Stimulated activated CD8-positive, alpha-beta memory T cell treated with anti-CD3 and anti-CD28 coated beads, Interleukin-2, amount 100 ng/mL, for 48 hours (primary cell): ENCODE data around the gene MYO1D.
"Not testable (repeated sequence)": the region's sequence is repeated elsewhere in the genome, so short reads cannot be mapped to it uniquely, and the experiment has no call there.

Experiments
- DNase-seq, 2 donors: peaks; one replicate each; pipeline ENCODE4 v3.0.0-alpha.2; 2020; ENCODE audit warnings: low read depth in 2 of 2

The MYO1D gene

DNA sequence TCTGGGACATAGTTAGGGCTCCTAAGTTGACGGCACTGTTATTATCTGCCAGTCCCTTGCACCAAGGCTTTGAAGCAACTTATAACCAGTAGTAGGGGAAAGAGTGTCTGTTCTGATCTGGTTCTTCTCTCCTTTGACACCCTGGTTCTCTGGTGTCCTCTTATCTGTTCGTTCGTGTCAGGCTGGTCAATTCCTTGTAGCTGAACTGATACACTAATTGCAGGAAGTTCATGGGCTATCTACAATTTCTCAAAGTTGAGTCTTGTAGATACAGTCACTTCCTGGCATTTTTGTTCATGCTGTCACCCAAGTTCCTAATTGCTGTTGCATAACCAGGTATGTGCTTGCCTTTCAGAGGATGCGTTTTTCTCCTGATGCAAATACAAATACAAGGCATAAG lies 17.3 kb upstream of the MYO1D start:
- no peak for DNase-seq

DNA sequence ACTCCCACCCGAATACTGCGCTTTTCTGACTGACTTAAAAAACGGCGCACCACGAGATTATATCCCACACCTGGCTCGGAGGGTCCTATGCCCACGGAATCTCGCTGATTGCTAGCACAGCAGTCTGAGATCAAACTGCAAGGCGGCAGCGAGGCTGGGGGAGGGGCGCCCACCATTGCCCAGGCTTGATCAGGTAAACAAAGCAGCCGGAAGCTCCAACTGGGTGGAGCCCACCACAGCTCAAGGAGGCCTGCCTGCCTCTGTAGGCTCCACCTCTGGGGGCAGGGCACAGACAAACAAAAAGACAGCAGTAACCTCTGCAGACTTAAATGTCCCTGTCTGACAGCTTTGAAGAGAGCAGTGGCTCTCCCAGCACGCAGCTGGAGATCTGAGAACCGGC lies 10.5 kb upstream of the MYO1D start:
- not testable (repeated sequence) for DNase-seq

DNA sequence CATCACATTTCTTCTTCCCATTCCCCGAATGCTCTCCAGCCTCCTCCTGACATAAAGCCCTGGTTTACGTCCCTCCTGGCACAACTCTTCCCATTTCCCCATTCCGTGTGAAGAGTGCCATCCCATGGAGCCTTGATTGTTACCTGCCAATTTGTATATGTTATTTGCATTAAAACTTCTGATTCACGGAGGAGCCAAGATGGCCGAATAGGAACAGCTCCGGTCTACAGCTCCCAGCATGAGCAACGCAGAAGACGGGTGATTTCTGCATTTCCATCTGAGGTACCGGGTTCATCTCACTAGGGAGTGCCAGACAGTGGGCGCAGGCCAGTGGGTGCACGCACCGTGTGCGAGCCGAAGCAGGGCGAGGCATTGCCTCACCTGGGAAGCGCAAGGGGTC lies 10.0 kb upstream of the MYO1D start:
- DNase-seq, result not testable (repeated sequence)

DNA sequence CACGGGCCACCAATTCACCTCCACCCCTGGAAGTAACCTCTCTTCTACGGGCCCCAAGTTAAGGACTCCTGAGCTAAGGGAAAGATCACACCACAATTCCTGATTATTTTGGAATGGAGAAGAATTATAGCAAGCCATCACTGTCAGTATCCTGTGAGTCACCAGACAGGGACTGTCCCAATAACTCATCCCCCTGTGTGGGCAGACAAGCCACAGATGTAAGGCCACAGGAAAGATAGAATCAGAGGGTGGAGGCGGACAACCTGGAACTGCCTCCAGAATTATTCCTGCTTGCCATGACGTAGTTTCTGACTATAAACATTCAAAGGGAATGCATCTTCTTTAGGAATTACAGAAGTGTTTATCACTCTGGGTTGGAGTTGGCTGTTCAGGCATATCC lies 5.8 kb upstream of the MYO1D start:
- peak in 1 of 2 donors; percentile 15 for DNase-seq

DNA sequence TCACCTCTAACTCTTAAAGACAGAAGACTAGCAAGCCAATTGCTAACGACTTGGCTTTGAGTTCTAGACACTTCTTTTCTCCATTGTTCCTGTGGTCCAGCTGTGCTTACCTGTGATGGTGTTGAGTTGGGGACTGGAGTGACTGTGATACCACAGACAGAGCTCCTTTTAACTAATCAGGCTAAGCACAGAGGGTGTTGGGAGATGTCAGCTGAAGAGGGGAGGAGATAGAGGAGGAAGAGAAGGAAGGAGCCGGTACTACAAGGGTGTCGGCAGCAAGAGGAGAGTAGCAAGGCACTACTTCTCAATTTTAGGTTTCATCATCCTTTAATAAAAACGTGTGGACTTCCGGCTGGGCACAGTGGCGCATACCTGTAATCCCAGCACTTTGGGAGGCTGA lies 5.1 kb upstream of the MYO1D start:
- DNase-seq, result no peak

DNA sequence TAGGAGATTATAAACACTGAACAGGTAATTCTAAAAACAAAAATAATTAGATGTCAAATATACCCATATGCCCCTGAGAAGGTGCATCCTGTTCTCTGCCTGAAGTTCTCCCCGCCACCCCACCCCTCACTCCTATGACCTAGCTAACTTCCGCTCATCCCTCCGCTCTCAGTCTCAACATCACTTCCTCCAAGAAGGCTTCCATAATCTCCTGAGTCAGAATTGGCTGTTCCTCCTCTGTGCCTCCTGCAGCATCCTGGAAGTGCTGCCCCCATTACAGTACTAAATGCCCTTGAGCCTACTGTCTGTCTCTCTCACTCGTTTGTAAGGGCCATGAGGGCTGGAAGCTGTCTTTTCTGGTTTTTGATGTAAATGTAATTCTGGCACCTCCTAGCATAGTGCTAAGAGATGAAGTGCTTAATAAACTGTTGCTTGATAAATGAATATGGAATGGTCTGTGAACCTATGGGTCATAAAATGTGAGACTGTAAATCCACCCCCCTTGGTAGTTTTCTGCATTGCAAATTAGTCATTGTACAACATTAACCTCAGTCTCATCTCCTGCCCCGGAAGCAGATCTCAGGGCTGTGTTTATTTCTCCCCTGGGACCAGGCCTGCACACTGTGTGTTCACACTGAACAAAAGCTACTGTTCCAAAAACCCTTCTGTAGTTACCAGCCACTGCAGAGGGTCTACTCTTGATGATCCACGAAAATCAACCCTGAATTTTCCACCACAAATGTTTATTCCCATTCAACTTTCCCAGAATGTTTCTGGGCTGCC lies 3.9 kb upstream of the MYO1D start:
- no peak for DNase-seq

DNA sequence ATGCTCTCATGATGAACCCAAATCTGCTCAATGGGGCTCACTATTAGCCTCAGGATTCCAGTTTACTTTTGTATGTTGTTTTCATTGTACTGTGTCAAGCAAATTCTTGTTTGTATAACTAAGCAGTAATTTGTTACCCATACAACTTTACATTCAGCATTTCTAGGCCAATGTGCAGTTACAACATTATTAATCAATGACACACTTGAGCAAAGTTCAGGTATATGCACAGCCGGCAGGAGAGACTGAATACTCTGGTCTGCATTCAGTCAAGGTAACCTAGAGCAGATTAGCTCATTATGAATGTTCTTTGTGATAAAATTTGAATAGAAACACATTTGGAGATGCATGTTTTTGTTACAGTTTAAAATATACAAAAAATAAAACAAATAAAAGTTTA lies 2.2 kb upstream of the MYO1D start:
- no peak for DNase-seq

DNA sequence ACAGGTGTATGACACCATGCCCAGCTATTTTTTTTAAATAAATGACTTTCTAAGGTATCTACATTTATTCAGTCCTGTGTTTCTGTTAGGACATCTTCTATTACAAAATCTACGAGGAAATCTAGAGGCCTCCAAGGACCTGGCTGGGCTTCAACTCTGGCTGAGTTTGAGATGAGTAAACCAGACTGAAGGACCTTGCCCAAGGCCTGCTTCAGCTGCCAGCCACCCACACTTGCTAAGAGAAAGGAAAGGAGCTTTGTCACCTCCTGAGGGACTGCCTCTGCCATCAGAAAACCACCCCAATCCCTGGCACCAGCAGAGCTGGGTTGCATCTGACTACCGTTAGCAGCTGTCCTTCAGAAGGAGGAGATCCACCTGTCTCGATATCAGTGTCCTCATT lies 1.3 kb upstream of the MYO1D start:
- no peak for DNase-seq

DNA sequence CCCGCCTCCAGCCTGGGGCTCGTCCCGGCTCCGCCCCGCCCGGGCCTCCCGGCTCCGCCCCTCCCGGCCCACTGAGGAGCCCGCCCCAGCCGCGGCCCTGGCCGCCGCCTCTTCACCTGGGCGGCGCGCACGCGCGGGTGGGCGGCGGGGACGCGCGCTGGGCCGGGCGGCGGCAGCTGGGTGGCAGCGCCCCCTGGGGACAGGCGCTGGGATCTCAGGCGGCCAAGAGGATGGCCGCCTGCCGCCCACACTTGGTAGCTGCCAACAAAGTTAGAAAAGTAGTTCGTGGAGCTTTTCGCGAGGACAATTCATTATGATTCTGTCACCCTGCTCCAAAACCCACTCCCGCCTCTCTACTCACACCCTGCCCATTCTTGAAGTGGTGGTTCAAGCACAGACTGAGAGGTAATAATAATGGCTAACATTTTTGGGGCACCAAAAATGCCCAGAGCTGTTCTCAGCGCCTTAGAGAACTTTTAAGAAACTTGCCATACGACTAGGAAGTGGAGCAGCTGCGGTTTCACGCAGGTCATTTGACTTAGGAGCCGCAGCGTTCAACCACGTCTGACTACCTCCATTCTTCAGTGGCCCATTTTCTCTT lies 340 bp upstream of the MYO1D start:
- peak; percentile 83 to 92 for DNase-seq

DNA sequence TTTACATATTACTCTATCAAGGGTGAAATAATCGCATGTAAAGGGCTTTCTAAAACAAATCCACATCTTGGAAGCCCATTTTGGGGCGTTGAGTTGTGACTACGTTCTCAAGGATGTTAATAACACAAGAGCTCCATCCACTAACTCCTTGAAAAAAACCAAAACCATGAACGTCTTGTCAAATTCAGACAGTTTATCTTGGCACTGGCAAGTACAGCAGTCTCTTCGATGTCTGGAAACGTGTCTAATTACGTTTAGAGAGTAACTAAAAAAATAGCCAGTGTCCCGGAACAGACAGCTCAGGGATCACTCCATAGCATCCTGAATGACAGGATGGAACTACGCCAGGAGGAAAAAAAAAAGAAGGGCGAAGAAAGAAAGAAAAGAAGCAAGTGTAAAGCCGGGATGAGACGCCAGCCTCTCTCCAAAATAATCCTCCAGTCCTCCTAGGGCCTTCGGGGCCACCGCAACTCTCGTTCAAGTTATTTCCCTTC lies 954 bp downstream of the MYO1D start:
- DNase-seq, result no peak

DNA sequence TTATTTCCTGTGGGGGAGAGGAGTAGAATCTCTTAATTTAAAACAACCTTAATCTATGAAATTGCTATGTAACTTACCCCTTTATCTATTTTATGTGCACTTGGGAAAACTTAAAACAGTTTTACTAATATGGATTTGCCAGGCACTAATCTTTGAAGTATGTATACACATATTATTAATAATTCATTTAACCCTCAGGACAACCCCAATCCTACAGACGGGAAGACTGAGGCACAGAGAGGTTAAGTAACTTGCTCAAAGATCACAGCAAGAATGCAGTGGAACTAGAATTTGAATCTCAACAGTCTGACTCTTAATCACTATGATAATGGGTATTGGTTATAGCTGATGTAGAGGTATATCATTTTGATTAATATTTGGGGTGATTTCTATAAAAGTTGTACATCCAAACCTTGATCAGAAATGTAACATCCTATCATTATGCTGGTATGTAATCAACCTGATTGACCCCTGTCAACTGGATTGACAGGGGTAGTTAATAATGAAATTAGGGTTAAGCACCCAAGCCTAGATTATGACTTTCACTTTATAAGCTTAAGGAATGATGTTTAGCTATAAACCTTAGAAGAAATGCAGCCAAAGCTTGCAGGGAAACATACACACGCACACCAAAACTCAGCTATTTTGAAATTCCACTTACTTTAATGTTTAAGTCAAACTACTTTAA lies 1.6 kb downstream of the MYO1D start:
- no peak for DNase-seq

DNA sequence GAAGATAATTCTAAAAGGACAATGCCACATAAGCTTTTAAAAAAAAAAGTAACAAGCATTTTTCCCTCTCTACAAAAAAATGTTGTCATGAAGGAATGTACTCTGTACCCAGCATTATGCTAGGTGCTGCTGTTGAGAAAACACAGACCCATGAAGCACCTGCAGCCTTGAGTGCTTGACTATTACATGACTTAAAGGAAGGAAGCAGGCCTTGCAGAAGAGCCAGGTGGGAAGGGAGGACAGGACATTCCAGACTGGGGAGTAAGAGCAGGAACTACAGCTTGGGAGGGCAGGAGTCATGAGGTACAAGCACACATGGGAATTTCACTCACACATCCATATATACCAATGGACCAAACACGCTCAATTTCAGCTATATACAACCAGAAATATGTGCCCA lies 3.8 kb downstream of the MYO1D start:
- DNase-seq, result no peak

DNA sequence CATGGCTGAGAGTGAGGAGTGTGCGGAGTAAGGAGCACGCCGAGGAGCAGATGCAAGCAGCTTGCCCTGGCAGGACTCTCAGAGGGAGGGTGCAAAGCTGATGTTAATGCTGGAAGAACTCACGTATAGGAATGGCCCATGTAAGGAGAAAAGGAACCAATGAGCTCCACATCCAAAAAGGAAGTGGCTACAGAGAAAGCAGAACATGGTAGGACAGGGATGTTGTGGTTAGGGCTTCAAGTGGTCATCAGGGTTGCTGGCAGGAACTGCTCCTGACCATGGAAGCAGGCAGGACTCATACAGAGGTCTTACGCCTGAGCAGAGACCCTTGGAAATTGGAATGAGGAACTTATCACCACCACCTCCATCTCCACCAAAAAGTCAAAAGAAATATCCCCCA lies 5.2 kb downstream of the MYO1D start:
- no peak for DNase-seq

DNA sequence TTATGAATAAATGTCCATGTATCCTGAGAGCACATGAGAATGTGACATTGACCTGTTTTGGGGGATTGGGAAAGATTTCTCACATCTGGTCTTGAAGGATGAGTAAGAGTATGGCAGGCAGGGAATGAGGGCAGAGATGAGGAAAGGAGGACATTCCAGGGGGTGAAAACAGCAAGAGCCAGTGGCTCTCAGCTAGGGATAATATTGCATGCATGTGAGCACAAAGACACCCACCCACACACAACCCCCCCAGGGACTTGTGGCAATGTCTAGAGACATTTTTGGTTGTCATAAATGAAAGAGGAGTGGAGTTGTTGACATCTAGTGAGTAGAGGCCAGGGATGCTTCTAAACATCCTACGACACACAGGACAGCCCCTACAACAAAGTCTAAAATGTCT lies 6.0 kb downstream of the MYO1D start:
- DNase-seq, result no peak

DNA sequence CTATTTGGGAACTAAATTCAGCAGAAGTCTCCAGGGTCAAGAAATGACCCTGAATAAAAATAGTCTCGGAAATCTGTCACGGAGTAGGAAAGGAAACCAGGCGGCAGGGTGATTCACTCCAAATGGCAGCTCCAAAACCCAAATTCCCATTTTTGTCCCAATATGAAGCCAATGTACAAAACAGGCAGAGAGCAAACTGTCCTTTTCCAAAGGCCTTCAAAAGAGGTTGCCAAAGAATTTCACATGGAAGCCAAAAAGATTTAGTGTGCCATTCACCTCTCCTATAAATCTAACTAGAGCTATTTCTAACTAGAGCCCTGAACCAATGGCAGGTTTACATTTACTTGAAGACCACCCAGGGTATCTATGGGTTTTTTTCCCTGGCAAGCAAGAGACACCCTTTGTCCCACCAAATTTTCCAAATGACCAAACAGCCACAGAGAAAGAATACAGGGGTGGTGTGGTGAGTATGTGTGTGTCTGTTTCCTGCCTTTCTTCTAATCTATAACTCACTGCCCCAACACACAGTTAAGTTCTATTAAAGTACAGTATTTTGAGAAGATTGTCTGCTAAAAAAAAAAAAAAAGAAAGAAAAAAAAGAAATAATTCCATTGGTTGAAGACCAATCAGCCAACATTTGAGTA lies 6.8 kb downstream of the MYO1D start:
- DNase-seq, result no peak

DNA sequence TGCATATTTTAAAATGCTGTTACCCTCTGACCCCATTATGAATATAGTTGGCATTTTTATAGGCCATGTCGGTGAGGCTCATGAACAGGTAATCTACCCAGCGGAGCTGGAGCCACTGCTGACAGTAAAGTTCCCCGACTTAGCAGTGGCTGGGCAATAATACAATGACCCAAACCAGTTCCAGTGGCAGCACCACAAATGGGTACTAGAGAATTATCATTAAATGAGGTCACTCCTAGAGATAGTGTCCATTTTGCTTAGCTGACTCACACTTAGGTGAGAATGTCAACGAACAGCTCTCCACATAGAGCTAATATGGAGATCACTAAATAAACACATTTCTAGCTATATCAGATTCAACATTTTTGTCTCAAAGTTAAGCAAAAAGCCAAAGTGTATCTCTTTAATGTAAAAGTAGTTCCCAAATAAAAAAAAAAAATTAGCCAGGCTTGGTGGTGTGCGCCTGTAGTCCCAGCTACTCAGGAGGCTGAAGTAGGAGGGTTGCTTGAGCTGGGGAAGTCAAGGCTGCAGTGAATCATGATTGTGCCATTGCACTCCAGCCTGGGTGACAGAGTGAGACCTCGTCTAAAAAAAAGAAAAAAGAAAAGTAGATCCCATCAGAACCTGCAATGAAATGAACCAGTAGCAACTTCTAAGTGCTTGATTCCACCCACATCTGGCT lies 7.4 kb downstream of the MYO1D start:
- no peak for DNase-seq

DNA sequence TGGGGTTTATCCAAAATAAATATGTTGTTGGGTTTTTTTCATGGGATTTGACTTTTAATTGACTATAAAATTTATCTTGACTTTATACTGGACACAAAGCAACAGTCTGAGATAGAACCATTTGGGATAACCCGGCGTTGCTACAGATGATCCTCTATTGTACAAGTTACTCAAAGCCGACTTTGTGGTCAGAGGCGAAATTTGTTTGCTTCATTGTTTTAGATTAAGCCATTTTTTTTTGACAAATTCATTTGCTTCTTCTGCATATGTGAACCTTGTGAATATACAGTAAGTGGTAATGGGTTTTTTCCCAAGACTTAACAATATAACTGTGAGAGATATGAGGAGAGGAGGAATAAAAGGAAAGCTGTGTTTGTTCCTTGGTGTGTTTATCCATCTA lies 11.8 kb downstream of the MYO1D start:
- DNase-seq, result no peak

DNA sequence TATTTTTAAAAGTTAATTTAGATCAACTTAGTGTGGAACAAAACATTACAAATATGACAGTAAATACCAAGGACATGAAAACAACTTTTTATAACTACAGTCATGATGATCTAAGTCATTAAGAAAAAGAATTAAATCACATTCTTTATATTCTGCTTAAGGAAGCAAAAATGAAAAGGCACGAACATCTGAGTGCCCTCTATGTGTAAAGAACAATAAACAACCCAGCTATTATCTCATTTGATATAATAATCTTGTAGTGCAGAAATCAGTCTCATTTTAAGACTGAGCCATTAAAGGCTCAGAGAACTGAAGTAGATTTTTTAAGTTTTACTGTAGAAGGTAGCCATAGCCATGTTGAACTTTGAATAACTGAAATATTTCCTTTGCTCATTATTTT lies 13.4 kb downstream of the MYO1D start:
- DNase-seq, result no peak

DNA sequence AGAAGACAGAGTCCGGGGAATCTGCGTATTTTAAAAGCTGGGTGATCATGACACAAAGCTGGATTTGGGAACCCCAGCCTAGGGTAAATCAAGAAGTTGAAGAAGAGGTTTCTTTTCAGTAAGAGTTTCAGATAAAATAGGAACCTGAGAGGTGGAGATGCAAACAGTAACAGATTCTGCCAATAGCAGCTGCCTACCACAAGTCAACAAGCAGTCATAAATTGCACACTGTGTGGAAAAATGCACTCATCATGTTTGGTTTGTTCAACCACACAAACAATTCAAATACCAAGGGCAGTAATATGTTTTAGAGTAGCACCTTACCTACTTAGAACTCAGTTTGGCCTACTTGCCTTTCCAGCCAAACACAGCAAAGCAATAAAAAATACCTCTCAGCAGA lies 14.0 kb downstream of the MYO1D start:
- DNase-seq, result no peak

DNA sequence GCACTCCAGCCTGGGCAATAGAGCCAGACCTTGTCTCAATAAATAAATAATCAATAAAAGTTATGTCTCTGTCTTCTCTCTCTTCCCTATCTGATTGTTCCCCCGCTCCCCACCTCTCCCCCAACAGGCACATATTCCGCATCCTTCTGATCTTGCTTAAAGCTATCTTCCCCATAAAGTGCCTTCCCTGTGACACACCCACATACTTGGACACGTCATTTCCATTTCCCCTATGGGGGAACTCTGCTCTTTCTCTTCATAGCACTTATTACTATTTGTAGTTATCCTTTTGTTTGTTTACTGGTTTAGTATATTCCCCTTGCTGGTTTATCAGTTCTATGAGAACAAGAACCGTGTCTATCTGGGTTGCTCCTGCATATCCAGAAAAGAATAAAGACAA lies 14.9 kb downstream of the MYO1D start:
- DNase-seq, result no peak

DNA sequence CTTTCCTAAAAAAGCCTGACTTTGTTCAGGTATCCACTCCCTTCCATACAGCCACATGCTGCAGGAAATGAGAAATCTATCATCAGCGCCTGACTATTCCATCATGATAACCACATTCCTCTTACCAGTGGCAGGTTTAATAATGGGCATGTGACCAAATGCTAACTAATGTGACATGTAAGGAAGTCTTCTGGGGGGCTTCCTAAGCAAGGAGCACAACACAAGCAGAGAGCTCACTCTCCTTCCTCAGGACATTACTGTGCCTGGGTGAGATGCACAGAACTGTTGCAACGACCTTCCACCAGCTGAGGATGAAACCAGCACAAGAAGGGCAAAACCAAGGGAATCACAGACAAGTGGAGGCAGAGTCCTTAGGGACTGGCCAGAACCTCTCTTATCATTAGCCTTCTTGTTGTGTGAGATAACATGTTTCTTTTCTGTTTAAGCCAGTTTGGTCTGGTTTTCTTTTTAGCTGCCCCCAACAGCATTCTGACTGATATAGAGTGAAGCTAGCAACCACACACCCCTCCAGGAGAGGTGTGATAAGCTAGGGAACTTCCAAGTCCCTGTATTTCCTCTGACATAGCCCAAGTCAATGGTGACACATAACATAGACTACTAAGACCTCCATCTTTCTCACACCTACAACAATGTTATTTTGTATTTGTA lies 16.9 kb downstream of the MYO1D start:
- no peak for DNase-seq
